HL-60 (cell line): ENCODE measurements around the gene FHIT.

ENCODE experiments used
- SPI1 ChIP-seq: IDR thresholded peaks from 2 replicates; pipeline ENCODE4 v1.6.1; 2012; ENCODE audit warnings: low read depth, mild to moderate bottlenecking, borderline replicate concordance
- TF ChIP-seq, protein P1 (sequence below): IDR thresholded peaks from one replicate; pipeline ENCODE4 v1.5.1; 2011; ENCODE audit warnings: low read length, control low read depth, inconsistent platforms; ENCODE audit not compliant: insufficient read depth

DNA sequence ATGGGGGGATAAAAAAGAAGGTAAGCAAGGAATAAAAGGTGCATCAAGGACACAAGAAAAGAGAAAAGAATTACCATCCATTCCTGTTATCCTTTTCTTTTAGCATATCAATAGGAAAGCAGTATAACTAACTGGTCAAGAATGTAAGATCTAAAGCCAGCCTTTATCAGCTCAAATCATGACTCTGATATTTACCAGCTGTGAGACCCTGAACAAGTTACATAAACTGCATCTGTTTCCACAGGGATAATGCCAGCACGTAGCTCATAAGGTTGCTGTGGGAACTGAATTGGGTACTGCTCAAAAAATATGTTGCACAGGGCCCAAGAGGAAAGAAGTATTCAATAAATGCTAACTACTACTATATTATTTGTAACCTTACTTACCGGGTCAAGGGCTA, 1109.2 kb downstream of the FHIT start:
- TF ChIP-seq SPI1: no peak
- TF ChIP-seq, protein P1, sequence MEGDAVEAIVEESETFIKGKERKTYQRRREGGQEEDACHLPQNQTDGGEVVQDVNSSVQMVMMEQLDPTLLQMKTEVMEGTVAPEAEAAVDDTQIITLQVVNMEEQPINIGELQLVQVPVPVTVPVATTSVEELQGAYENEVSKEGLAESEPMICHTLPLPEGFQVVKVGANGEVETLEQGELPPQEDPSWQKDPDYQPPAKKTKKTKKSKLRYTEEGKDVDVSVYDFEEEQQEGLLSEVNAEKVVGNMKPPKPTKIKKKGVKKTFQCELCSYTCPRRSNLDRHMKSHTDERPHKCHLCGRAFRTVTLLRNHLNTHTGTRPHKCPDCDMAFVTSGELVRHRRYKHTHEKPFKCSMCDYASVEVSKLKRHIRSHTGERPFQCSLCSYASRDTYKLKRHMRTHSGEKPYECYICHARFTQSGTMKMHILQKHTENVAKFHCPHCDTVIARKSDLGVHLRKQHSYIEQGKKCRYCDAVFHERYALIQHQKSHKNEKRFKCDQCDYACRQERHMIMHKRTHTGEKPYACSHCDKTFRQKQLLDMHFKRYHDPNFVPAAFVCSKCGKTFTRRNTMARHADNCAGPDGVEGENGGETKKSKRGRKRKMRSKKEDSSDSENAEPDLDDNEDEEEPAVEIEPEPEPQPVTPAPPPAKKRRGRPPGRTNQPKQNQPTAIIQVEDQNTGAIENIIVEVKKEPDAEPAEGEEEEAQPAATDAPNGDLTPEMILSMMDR: no peak
